B cell (primary cell): Measurements from ENCODE around the gene SSUH2.

Experiments
- EZH2 ChIP-seq: IDR thresholded peaks from 2 replicates; pipeline ENCODE4 v1.6.1; 2012; ENCODE audit warnings: borderline replicate concordance, low read depth, mild to moderate bottlenecking, moderate library complexity, low read length; ENCODE audit not compliant: insufficient read depth, poor library complexity, severe bottlenecking
- TF ChIP-seq, protein P1 (sequence below): fragments of 200-600 bp; IDR thresholded peaks from one replicate; pipeline ENCODE4 v1.8.0; 2022; ENCODE audit warnings: antibody characterized with exemption, mild to moderate bottlenecking

DNA sequence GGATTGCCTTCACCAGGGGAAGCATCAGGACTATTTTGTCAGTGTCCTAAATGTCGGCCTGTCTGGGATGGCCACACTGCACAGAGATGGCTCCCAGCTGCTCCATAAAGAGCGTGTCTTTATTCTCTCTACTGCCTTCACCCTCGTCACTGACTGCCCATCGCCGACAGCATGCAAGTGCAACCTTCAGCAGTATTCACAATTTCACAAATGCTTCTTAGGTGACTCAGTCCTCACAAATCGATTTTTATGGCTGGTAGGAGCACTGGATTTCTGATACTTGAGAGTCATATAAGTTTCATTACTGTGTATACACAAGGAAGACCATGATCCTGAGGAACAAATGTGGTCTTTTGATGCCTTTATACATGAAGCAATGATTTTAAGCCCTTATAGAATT, 1.1 kb upstream of the SSUH2 start:
- TF ChIP-seq, protein P1, sequence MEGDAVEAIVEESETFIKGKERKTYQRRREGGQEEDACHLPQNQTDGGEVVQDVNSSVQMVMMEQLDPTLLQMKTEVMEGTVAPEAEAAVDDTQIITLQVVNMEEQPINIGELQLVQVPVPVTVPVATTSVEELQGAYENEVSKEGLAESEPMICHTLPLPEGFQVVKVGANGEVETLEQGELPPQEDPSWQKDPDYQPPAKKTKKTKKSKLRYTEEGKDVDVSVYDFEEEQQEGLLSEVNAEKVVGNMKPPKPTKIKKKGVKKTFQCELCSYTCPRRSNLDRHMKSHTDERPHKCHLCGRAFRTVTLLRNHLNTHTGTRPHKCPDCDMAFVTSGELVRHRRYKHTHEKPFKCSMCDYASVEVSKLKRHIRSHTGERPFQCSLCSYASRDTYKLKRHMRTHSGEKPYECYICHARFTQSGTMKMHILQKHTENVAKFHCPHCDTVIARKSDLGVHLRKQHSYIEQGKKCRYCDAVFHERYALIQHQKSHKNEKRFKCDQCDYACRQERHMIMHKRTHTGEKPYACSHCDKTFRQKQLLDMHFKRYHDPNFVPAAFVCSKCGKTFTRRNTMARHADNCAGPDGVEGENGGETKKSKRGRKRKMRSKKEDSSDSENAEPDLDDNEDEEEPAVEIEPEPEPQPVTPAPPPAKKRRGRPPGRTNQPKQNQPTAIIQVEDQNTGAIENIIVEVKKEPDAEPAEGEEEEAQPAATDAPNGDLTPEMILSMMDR = no peak
- no peak for TF ChIP-seq EZH2
